Mucosa of rectum (tissue), 2 donors: ENCODE measurements around the gene ARHGAP31.
"Not testable (repeated sequence)": the region's sequence is repeated elsewhere in the genome, so short reads cannot be mapped to it uniquely, and the experiment has no call there.

Experiments
- H3K27ac ChIP-seq, 2 donors: one replicate each; pipeline ENCODE4 v1.7.0; 2013; ENCODE audit warnings: inconsistent platforms in 2 of 2, low read depth in 2 of 2, low read length in 2 of 2
- H3K27me3 ChIP-seq, 2 donors: one replicate each; pipeline ENCODE4 v1.7.0; 2013; ENCODE audit warnings: low read length in 2 of 2; ENCODE audit not compliant: control insufficient read depth in 2 of 2, insufficient read depth in 2 of 2
- H3K36me3 ChIP-seq, 2 donors: one replicate each; pipeline ENCODE4 v1.7.0; 2013; ENCODE audit warnings: low read length in 2 of 2; ENCODE audit not compliant: control insufficient read depth in 2 of 2, insufficient read depth in 2 of 2
- H3K4me1 ChIP-seq, 2 donors: one replicate each; pipeline ENCODE4 v1.7.0; 2013; ENCODE audit warnings: low read length in 2 of 2, mild to moderate bottlenecking in 1 of 2; ENCODE audit not compliant: control insufficient read depth in 2 of 2, insufficient read depth in 2 of 2
- H3K4me3 ChIP-seq, 2 donors: one replicate each; pipeline ENCODE4 v1.7.0; 2013; ENCODE audit warnings: low read length in 2 of 2
- H3K9ac ChIP-seq, 2 donors: one replicate each; pipeline ENCODE4 v1.7.0; 2013; ENCODE audit warnings: low read length in 2 of 2, low read depth in 1 of 2, mild to moderate bottlenecking in 1 of 2
- H3K9me3 ChIP-seq, 2 donors: one replicate each; pipeline ENCODE4 v1.7.0; 2013; ENCODE audit warnings: low read length in 2 of 2; ENCODE audit not compliant: control insufficient read depth in 2 of 2
- donor health status: healthy.
- donor health status: Normal muscosa, but diverticular disease.

ARHGAP31 gene

DNA sequence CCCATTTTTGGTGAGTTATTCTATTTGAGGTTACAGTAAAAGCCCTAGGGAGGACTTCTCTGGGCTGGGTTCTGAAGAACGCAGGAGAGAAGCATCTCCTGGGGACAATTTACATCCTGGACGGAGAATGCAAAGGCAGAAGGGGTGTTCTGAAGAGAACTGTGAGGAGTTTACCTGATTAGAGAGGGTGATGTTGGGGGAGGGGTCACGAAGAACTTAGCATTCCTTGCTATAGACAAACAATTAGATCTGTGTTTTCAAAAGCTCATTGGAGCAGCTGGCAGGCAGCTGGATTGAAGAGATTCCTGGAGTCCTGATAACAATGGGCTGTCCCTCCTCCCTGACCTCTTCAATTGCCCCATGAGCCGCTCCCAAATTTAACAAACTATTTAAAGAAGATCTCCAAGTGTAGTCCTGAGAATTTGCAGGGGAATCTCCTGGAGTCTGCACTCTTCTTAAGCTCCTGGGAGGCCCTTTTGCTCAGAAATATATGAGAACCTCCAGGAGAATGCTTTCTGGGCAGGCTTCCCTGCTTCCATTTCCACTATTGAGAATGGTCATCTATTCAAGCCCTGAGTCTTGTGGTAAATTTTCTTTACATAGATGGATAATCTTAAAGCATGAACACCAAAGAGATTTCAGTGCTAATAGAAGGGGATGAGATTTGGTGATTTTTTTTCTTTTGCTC, 55.3 kb downstream of the ARHGAP31 start:
- Histone ChIP-seq H3K36me3 (no peaks in the 10 kb centered on the region), H3K9ac (no peak overlapping the region), H3K4me1 (peaks cover 5 to 23% of the 10 kb centered on the region in 2 donors), H3K4me3 (no peak overlapping the region), H3K9me3 (no peaks in the 10 kb centered on the region), H3K27ac (peak overlapping the region in 1 of 2 donors; percentile 6), H3K27me3 (no peaks in the 10 kb centered on the region)

DNA sequence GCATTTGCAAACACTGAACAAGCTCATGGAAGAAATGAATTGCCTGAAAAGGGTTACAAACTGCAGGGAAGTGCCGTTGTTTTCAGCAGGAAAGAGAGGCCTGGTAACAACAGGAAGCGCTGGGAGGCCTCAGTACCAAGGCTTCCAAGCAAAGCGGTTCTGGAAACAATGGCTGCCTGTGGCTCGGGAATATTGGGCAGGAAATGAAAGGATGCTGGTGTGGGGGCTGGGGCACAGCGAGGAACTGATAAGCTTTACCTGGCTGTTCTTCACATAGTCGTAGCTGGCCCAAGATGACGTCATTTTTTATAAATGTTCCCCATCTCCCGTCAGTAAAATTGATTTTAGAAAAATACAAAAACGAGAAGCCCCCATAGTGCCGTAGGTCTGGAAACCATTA, 55.9 kb downstream of the ARHGAP31 start:
- Histone ChIP-seq H3K36me3 (no peaks in the 10 kb centered on the region), H3K27me3 (no peaks in the 10 kb centered on the region), H3K4me3 (no peak overlapping the region), H3K9me3 (no peaks in the 10 kb centered on the region), H3K27ac (peak overlapping the region in 1 of 2 donors; percentile 6), H3K9ac (no peak overlapping the region), H3K4me1 (peaks cover 5 to 23% of the 10 kb centered on the region in 2 donors)

DNA sequence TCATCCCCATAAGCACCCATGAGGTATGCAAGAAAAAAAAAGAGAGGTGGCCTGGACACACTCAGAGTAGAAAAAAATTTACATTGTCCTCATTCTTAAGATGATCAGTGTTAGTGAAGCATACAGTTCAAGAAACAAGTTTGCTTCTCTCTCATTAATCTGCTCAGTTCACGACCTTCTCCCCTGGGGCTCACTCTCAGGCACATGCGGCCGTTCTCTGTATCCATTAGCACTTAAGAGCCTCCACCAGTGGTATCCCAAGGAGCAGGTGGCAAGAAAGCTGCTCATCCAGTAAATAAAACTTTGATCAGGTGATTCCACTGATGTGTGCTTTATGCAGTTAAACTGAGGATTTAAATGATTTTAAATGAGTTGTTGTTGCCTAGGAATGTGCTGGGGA, 57.4 kb downstream of the ARHGAP31 start:
- no peaks in the 10 kb centered on the region for H3K36me3 ChIP-seq
- H3K9ac ChIP-seq = no peak overlapping the region
- H3K4me3 ChIP-seq = no peak overlapping the region
- no peaks in the 10 kb centered on the region for H3K27me3 ChIP-seq
- peaks cover 2 to 9% of the 10 kb centered on the region in 2 donors for H3K4me1 ChIP-seq
- H3K27ac ChIP-seq = no peak overlapping the region
- H3K9me3 ChIP-seq = no peaks in the 10 kb centered on the region

DNA sequence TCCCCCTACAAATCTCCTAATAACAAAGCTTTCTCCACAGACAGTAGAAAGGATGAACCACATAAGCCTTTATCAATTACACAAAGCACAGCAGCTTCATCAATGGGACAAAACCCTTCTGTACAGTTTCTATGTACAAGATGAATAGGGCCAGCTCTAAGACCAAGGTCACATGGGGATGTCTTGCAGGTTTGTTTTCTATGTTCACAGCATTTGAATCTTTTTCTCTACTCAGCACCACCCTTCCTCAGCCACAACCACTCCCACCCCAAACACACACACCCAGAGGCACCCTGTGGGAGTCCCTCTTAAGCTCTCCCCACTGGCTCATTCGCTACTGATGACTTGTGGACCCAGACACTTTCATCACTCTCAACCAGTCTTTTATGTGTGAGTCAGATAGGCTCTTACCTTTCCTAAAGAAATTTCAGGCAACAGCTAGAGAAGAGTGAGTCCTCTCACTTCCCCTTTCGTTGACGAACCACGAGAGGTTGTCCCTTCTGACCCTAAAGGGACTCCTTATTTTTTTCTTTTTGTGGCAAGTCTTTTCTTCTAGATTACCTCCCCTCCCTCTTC, 57.9 kb downstream of the ARHGAP31 start:
- H3K9ac ChIP-seq = no peak overlapping the region
- no peak overlapping the region for H3K27ac ChIP-seq
- H3K4me1 ChIP-seq = peaks cover 2 to 4% of the 10 kb centered on the region in 2 donors

DNA sequence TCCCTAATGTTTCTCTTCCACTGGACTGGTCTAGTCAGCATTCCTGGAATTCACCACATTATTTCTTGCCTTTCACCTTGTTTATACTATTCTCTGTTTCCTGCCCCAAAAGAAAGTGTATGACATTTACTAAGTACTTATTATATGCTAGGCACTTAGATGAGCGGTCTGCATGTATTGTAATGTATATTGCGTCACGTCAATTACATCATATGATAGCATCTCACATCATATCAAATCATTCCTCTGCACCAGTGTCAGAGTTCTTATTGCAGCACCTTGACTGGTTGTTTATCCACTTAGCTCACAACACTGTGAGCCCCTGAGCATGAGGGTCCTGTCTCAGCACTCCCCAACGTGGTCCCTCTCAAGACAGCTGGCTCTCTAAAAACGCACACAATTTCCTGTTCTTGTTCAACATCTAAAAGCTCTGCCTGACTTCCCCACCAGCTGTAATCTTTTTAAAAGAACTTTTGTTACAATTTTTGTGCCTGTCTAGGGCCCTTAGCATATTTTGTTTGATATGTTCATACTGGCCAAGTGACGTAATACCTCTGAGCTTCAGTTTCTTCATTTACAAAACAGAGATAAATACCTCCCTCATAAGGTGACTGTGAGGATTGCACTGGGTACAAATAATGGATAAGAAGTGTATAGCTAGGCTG, 58.8 kb downstream of the ARHGAP31 start:
- H3K4me1 ChIP-seq = peaks cover 0 to 2% of the 10 kb centered on the region in 2 donors
- no peak overlapping the region for H3K27ac ChIP-seq
- no peaks in the 10 kb centered on the region for H3K9me3 ChIP-seq
- H3K36me3 ChIP-seq = no peaks in the 10 kb centered on the region
- no peak overlapping the region for H3K9ac ChIP-seq
- no peak overlapping the region for H3K4me3 ChIP-seq
- H3K27me3 ChIP-seq = no peaks in the 10 kb centered on the region

More for the DNA sequence above, 57.9 kb downstream of the ARHGAP31 start:
- no peaks in the 10 kb centered on the region for H3K27me3 ChIP-seq
- H3K4me3 ChIP-seq = no peak overlapping the region
- no peaks in the 10 kb centered on the region for H3K36me3 ChIP-seq
- no peaks in the 10 kb centered on the region for H3K9me3 ChIP-seq

DNA sequence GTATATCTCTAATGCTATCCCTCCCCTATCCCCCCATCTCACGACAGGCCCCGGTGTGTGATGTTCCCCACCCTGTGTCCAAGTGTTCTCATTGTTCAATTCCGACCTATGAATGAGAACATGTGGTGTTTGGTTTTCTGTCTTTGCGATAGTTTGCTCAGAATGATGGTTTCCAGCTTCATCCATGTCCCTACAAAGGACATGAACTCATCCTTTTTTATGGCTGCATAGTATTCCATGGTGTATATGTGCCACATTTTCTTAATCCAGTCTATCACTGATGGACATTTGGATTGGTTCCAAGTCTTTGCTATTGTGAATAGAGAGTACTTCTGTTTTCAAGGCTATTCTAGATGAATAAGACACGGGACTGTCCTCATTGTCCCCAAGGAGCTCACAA, 61.4 kb downstream of the ARHGAP31 start:
- H3K4me1 ChIP-seq, H3K4me3 ChIP-seq, H3K36me3 ChIP-seq, H3K9ac ChIP-seq, H3K27me3 ChIP-seq, H3K27ac ChIP-seq, H3K9me3 ChIP-seq: not testable (repeated sequence)

DNA sequence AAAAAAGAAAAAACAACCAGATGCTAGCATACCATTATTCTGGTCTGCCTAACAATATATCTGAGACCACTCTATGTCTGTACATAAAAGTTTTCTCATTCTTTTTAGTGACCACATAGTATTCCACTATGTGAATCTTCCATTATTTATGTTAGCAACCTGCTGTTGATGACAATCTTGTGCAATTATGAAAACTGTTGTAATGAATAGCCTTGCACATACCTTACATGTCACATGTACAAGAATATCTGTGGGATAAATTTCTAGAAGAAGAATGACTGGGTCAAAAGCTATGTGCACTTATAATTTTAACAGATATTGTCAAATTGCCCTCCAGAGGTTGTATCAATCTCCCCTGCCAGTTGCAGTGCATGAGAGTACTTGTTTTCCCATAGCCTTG, 62.5 kb downstream of the ARHGAP31 start:
- Histone ChIP-seq H3K9me3 (no peaks in the 10 kb centered on the region), H3K9ac (no peak overlapping the region), H3K4me3 (no peak overlapping the region), H3K36me3 (no peaks in the 10 kb centered on the region), H3K4me1 (peaks cover 0 to 2% of the 10 kb centered on the region in 2 donors), H3K27ac (no peak overlapping the region), H3K27me3 (no peaks in the 10 kb centered on the region)

DNA sequence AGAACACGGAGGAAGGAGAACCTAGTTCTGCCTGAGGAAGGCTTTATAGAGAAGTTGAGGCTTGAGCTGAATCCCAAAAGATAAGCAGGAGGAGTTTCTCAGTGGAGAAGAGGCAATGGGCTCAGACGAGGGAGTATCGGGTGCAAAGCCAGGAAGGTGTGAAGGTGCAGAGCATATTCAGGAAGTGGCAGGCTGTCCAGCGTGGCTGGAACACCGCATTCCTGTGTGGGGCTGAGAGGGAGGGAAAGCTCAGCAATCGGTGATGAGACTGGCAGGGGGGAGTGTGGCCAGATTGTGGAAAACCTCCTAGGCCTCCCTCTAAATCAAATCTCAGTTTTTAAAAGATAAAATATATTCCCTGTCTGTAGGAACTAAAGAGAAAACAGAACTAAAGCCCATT, 63.0 kb downstream of the ARHGAP31 start:
- Histone ChIP-seq H3K4me1 (peaks cover 0 to 2% of the 10 kb centered on the region in 2 donors), H3K27ac (no peak overlapping the region)

DNA sequence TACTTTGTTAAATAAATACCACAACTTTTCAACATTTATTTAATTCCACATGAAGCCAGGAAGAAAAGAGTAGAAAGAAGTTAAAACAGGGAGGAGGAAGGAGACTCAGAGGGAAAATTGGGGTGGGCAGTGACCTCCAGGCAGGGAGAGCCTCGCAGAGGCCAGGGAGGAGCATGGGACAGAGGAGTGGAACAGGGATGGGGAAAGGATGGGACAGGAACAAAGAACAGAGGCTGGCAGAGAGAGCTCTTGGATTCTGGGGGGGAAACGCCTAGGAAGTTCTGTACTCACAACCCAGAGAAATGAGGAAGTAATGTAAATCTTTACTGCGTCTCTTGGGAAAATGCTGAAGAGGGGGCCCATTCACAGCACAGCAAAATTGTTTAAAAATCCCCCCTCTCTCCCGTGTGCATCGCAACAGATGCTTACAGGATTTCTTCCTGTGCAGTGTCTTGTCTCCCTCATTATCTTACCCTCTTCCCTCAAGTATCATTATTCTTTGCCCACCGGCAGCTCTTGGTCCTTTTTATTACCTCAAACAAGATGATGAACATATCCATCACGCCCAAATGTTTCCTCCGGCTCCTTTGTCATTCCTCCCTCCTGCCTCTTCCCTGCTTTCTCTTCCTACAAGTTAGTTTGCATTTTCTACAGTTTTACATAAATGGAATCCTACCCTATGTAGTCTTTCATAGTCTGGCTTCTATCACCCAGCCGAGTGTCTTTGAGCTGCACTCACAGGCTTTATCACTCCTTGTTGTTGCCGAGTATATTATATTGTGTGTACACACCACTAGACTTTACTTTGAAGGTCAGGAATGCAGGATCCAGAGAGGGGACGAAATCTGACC, 65.5 kb downstream of the ARHGAP31 start:
- H3K9me3 ChIP-seq = no peaks in the 10 kb centered on the region
- H3K4me1 ChIP-seq = no peaks in the 10 kb centered on the region
- H3K9ac ChIP-seq = no peak overlapping the region
- H3K36me3 ChIP-seq = no peaks in the 10 kb centered on the region
- no peak overlapping the region for H3K4me3 ChIP-seq
- no peaks in the 10 kb centered on the region for H3K27me3 ChIP-seq
- H3K27ac ChIP-seq = no peak overlapping the region

More for the DNA sequence above, 63.0 kb downstream of the ARHGAP31 start:
- H3K9ac ChIP-seq = no peak overlapping the region
- no peaks in the 10 kb centered on the region for H3K9me3 ChIP-seq
- H3K4me3 ChIP-seq = peak overlapping the region in 1 of 2 donors; percentile 46
- H3K36me3 ChIP-seq = no peaks in the 10 kb centered on the region
- no peaks in the 10 kb centered on the region for H3K27me3 ChIP-seq
